WTC11 (cell line): ENCODE results near the gene CMTM2. TPM values are rescaled to one million over a fixed set of nuclear protein-coding genes. Genes with fewer than 3 reads are reported as not detected.

Source experiments
- ATAC-seq: fragments of 200-7000 bp; cut with Tn5 transposase; 2 replicates; pipeline ENCODE4 v1.10.0; 2021; ENCODE audit warnings: mild to moderate bottlenecking, moderate library complexity
- CTCF ChIA-PET: fragments of 300-600 bp; sonication (Branson Sonifier 250); formaldehyde crosslinking; loops from one replicate; lab custom pipeline; 2021; ENCODE audit warnings: antibody characterized with exemption; lab: Charles Lee
- POLR2A ChIA-PET: fragments of 350-600 bp; sonication (Branson Sonifier 250); formaldehyde crosslinking; loops from one replicate; lab custom pipeline; 2021; ENCODE audit warnings: antibody characterized with exemption; lab: Charles Lee
- DNase-seq: peaks from one replicate; pipeline ENCODE4 v3.0.0; 2021; ENCODE audit warnings: low spot score
- H3K27ac Mint-ChIP-seq: 2 replicates; pipeline ENCODE4 v1.8.0; 2021; ENCODE audit warnings: mixed read lengths
- H3K27me3 Mint-ChIP-seq: 2 replicates; pipeline ENCODE4 v1.8.0; 2021; ENCODE audit warnings: low read depth, mild to moderate bottlenecking, moderate library complexity, mixed read lengths
- H3K36me3 Mint-ChIP-seq: 2 replicates; pipeline ENCODE4 v1.8.0; 2021; ENCODE audit warnings: mixed read lengths
- H3K4me1 Mint-ChIP-seq: 2 replicates; pipeline ENCODE4 v1.8.0; 2022; ENCODE audit warnings: mixed read lengths
- H3K4me3 Mint-ChIP-seq: 2 replicates; pipeline ENCODE4 v1.8.0; 2021; ENCODE audit warnings: mild to moderate bottlenecking, moderate library complexity, mixed read lengths
- H3K9me3 Mint-ChIP-seq: 2 replicates; pipeline ENCODE4 v1.8.0; 2021; ENCODE audit warnings: mixed read lengths
- ATF2 ChIP-seq: sonication (generic); formaldehyde crosslinking; IDR thresholded peaks from 2 replicates; pipeline ENCODE4 v1.8.1; 2022; ENCODE audit warnings: low read depth, missing genetic modification reagents, borderline replicate concordance
- CTCF ChIP-seq: fragments of 200-600 bp; IDR thresholded peaks from 2 replicates; pipeline ENCODE4 v1.8.0; 2022; ENCODE audit warnings: antibody characterized with exemption
- FOXK1 ChIP-seq: sonication (generic); formaldehyde crosslinking; IDR thresholded peaks from 2 replicates; pipeline ENCODE4 v1.8.0; 2022; ENCODE audit warnings: mild to moderate bottlenecking, moderate library complexity, missing genetic modification reagents
- GABPB1 ChIP-seq: sonication (generic); formaldehyde crosslinking; IDR thresholded peaks from 2 replicates; pipeline ENCODE4 v1.8.1; 2023; ENCODE audit warnings: mild to moderate bottlenecking, missing genetic modification reagents
- MAX ChIP-seq: sonication (generic); formaldehyde crosslinking; IDR thresholded peaks from 2 replicates; pipeline ENCODE4 v1.8.0; 2022; ENCODE audit warnings: mild to moderate bottlenecking, missing genetic modification reagents
- SP1 ChIP-seq: sonication (generic); formaldehyde crosslinking; conservative IDR thresholded peaks from 2 replicates; pipeline ENCODE4 v1.8.1; 2022; ENCODE audit warnings: missing genetic modification reagents
- TEAD1 ChIP-seq: sonication (generic); formaldehyde crosslinking; IDR thresholded peaks from 2 replicates; pipeline ENCODE4 v1.8.0; 2022; ENCODE audit warnings: mild to moderate bottlenecking, missing genetic modification reagents
- ZBTB43 ChIP-seq: sonication (generic); formaldehyde crosslinking; IDR thresholded peaks from 2 replicates; pipeline ENCODE4 v1.8.1; 2023; ENCODE audit warnings: mild to moderate bottlenecking, missing genetic modification reagents
- ZNF138 ChIP-seq: sonication (generic); formaldehyde crosslinking; conservative IDR thresholded peaks from 2 replicates; pipeline ENCODE4 v1.8.1; 2022; ENCODE audit warnings: mild to moderate bottlenecking, moderate library complexity, missing genetic modification reagents
- ZNF232 ChIP-seq: sonication (generic); formaldehyde crosslinking; IDR thresholded peaks from 2 replicates; pipeline ENCODE4 v1.8.0; 2022; ENCODE audit warnings: mild to moderate bottlenecking, missing genetic modification reagents
- ZNF317 ChIP-seq: sonication (generic); formaldehyde crosslinking; IDR thresholded peaks from 2 replicates; pipeline ENCODE4 v1.8.1; 2023; ENCODE audit warnings: low read depth, mild to moderate bottlenecking, moderate library complexity, missing genetic modification reagents, borderline replicate concordance
- total RNA-seq: library from RNA; stranded (reverse); gene quantifications from 3 replicates; pipeline ENCODE4 v1.2.3, GENCODE V29; 2021
- TF ChIP-seq, protein P1 (sequence below): fragments of 250-450 bp; sonication (Bioruptor Pico); IDR thresholded peaks from 2 replicates; pipeline ENCODE4 v2.1.2; 2022; ENCODE audit warnings: mild to moderate bottlenecking, moderate library complexity

CMTM2 gene
- total RNA-seq, 1 experiment from 2014 or later, result not detected

- peaks cover 31% of the 10 kb centered on the region for H3K4me1 Mint-ChIP-seq
- H3K27me3 Mint-ChIP-seq, result peaks cover 6% of the 10 kb centered on the region; the same call in 1 of the 2 replicates
- POLR2A ChIA-PET, result no interaction called here
- no peaks in the 10 kb centered on the region for H3K9me3 Mint-ChIP-seq
- peaks cover 15% of the 10 kb centered on the region; the same call in 1 of the 2 replicates for H3K36me3 Mint-ChIP-seq
- H3K4me3 Mint-ChIP-seq, result peak overlapping the region; percentile 56
- DNase-seq (no peak), ATAC-seq (no peak)
- TF ChIP-seq ZNF317 (CRISPR knock-in tag), result no peak
- TF ChIP-seq TEAD1, result no peak
- TF ChIP-seq ZBTB43, result no peak
- TF ChIP-seq ZNF138, result no peak
- TF ChIP-seq, protein P1, sequence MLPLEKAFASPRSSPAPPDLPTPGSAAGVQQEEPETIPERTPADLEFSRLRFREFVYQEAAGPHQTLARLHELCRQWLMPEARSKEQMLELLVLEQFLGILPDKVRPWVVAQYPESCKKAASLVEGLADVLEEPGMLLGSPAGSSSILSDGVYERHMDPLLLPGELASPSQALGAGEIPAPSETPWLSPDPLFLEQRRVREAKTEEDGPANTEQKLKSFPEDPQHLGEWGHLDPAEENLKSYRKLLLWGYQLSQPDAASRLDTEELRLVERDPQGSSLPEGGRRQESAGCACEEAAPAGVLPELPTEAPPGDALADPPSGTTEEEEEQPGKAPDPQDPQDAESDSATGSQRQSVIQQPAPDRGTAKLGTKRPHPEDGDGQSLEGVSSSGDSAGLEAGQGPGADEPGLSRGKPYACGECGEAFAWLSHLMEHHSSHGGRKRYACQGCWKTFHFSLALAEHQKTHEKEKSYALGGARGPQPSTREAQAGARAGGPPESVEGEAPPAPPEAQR (CRISPR knock-in tag), result no peak
- no peak for TF ChIP-seq GABPB1 (CRISPR knock-in tag)
- H3K27ac Mint-ChIP-seq, result peak overlapping the region; percentile 42; the same call in 1 of the 2 replicates
- CTCF ChIA-PET, result interaction anchor here (1.0 to 4.0 kb wide), 3 partner anchors 46 to 224 kb away, joined by 3 to 70 read pairs (median 3); partner anchors contain the start of gene NAE1
Observed at GRCh38 chr16:66605979-66606751, 26.9 kb downstream of the CMTM2 start.

- Mint-ChIP-seq H3K36me3 (peaks cover 25% of the 10 kb centered on the region), H3K4me1 (peaks cover 26% of the 10 kb centered on the region), H3K9me3 (no peaks in the 10 kb centered on the region), H3K27ac (peak overlapping the region; percentile 84; the same call in 1 of the 2 replicates)
- ATAC-seq, result peak; percentile 54
- CTCF ChIA-PET, result interaction anchor here (0.5 to 4.0 kb wide), 70 partner anchors 10 to 438 kb away, joined by 3 to 70 read pairs (median 5); partner anchors contain the start of genes CKLF, CMTM2, CMTM4 and DYNC1LI2
- TF ChIP-seq MAX (CRISPR knock-in tag) (peak; percentile 85), GABPB1 (CRISPR knock-in tag) (peak; percentile 69; the same call in 1 of the 2 replicates), SP1 (no peak), ZNF232 (CRISPR knock-in tag) (0 out of 2 replicates have a peak, but pooled peaks have one; percentile 64), CTCF (peak; percentile 75), ATF2 (CRISPR knock-in tag) (no peak), FOXK1 (CRISPR knock-in tag) (0 out of 2 replicates have a peak, but pooled peaks have one; percentile 36)
- TF ChIP-seq, all 79 proteins: peak for 5
- Mint-ChIP-seq H3K27me3 (no peaks in the 10 kb centered on the region), H3K4me3 (no peak overlapping the region)
- POLR2A ChIA-PET, result interaction anchor here (1.7 kb wide), 1 partner anchor 42 kb away, joined by 6 read pairs; no protein-coding TSS in a partner anchor
- DNase-seq, result peak; percentile 94
Observed at GRCh38 chr16:66608241-66609138, 29.2 kb downstream of the CMTM2 start.
